Measurements from ENCODE around the gene ADARB2. TPM values are rescaled to one million over a fixed set of nuclear protein-coding genes. Genes with fewer than 3 reads are reported as not detected.

Gene ADARB2
- total RNA-seq, 1 donor from 2014 or later = 0.08 TPM

DNA sequence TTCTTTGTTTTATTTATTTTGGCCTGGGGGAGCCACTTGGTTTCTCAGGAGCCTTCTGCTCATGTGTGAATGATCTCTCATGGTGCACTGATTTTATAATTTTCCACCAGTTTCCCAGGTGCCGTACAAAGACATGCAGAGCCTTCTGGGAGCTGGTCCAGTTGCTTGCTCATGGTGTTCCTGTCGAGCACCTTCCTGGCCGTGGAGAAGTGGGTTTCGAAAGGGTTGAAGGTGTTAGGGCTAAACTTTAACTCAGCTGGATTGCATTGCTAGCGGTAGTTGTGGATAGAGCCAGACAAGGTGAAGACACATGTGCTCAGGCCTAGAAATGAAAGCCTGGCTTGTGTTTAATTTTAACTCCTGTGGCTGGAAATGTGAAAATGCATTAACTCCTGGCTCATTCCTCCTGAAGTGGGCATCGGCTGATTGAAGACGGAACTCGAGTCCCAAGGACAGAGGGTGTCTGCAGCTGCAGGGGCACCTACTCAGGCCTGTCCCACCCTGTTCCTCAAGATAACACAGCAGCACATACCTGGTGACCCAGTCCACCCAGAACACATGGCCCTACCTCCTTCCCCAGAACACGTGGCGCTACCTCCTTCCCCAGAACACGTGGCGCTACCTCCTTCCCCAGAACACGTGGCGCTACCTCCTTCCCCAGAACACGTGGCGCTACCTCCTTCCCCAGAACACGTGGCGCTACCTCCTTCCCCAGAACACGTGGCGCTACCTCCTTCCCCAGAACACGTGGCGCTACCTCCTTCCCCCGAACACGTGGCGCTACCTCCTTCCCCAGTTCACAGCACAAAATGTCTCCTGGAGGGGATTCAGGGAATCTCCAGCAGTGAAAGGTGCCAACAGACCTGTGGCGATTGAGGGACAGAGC lies 547.9 kb downstream of the ADARB2 start:
- Histone ChIP-seq H3K27me3 (ENCODE audit: control insufficient read depth, insufficient read depth, low read length) (no peaks in the 10 kb centered on the region), H3K36me3 (ENCODE audit: control insufficient read depth, insufficient read depth, low read length) (no peaks in the 10 kb centered on the region), H3K4me3 (ENCODE audit: low read depth, low read length) (no peak overlapping the region)
- DNase-seq (ENCODE audit: low read depth) = no peak
- TF ChIP-seq, protein P1, sequence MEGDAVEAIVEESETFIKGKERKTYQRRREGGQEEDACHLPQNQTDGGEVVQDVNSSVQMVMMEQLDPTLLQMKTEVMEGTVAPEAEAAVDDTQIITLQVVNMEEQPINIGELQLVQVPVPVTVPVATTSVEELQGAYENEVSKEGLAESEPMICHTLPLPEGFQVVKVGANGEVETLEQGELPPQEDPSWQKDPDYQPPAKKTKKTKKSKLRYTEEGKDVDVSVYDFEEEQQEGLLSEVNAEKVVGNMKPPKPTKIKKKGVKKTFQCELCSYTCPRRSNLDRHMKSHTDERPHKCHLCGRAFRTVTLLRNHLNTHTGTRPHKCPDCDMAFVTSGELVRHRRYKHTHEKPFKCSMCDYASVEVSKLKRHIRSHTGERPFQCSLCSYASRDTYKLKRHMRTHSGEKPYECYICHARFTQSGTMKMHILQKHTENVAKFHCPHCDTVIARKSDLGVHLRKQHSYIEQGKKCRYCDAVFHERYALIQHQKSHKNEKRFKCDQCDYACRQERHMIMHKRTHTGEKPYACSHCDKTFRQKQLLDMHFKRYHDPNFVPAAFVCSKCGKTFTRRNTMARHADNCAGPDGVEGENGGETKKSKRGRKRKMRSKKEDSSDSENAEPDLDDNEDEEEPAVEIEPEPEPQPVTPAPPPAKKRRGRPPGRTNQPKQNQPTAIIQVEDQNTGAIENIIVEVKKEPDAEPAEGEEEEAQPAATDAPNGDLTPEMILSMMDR (IDR thresholded peaks at IDR 0.05; ENCODE audit: insufficient read depth, low read length, poor library complexity, severe bottlenecking) = no peak

DNA sequence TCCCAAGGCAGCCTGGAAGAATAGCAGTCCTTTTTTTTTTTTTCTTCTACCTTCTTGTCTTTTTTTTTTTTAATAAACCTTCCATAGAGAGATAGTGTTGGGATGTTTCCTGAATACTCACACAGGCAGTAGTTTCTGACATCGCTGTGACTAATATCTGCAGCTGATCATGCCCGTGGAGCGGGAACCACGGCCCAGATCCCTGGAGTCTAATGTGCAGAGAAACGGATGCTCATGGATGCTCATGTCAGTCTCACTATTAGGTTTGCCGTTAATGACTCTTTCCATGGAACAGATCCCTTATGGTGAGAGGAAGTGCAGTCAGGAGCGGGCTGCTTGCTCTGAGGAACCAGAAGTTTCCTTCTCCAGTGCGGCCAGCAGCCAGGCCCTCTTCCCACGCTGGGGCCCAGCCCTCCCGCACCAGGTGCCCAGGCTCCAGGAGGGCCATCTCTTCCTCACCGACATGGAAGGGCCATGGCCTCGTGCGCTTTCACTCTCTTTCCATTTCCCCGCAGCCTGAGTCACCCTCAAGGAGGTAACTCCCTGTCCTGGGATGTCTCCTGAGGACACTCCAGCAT lies 548.7 kb downstream of the ADARB2 start:
- TF ChIP-seq, protein P1 (IDR thresholded peaks at IDR 0.05; ENCODE audit: insufficient read depth, low read length, poor library complexity, severe bottlenecking) = no peak
- Histone ChIP-seq H3K36me3 (ENCODE audit: control insufficient read depth, insufficient read depth, low read length) (no peaks in the 10 kb centered on the region), H3K27me3 (ENCODE audit: control insufficient read depth, insufficient read depth, low read length) (no peaks in the 10 kb centered on the region), H3K4me3 (ENCODE audit: low read depth, low read length) (no peak overlapping the region)
- DNase-seq (ENCODE audit: low read depth) = no peak

DNA sequence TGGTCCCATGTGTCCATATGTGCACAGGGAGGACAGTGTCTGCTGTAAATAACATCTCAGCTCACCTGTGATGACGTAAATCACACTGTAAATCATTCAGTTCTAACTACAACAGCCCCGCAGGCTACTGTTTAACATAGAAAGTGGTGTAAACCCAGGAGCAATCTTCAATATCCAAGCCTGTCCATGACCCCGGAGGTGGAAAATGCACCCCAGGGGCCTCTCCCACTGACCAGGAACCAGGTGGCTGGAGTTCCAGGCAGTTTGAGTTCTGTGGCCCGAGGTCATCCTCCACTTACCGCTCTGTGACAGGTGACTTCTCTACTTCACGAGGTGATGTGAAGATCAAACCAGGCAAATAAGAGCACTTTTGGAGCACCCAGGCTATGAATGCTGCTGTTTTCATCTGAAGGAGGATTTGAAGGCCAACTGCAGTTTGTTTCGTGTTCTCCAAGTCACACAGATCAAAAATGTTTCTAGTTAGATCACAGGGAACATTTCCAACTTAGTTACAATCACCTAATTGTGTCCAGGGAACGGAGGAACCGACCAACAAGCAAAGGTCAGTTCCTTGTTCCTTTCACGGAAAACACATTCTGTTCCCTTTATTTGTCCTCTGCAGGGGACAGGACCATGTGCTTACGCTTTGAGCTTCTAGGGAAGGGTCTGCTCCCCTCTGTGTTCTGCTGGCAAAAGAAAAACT lies 549.3 kb downstream of the ADARB2 start:
- Histone ChIP-seq H3K27me3 (ENCODE audit: control insufficient read depth, insufficient read depth, low read length) (peaks cover 4% of the 10 kb centered on the region), H3K4me3 (ENCODE audit: low read depth, low read length) (no peak overlapping the region), H3K36me3 (ENCODE audit: control insufficient read depth, insufficient read depth, low read length) (no peaks in the 10 kb centered on the region)
- DNase-seq (ENCODE audit: low read depth) = no peak
- TF ChIP-seq, protein P1 (IDR thresholded peaks at IDR 0.05; ENCODE audit: insufficient read depth, low read length, poor library complexity, severe bottlenecking) = no peak

DNA sequence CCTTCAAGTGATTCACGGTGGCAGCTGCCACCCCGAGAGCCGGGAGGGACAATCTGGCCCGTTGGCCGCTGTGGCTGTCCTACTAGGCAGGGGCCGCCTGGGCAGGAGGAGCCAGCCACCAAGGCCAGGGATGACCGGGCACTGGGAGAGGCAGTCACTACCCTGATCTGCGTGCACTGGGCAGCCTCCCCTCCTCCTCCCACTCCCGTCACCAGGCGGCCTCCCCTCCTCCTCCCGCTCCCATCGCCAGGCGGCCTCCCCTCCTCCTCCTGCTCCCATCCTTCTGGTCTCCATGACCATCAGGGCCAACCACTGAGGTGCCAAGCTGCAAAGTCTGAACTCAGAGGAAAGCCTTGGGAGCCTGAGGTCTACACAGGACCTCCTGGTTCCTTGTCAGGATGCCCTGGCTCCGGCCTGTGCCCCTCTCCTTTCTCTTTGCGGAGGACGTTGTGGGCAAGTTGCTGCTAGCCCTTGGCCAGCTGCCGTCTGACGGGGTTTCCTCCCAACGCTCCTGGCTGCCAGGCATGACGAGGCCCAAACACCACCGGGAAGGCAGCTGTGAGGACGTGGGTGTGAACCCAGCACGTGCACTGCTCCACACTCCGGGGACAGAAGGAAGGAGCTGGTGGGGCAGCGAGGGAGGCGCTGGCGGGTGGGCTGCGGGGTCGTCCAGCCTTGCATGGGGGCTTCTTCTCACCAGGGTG lies 550.0 kb downstream of the ADARB2 start:
- H3K27me3 ChIP-seq (ENCODE audit: control insufficient read depth, insufficient read depth, low read length) = peaks cover 7% of the 10 kb centered on the region
- no peak for DNase-seq (ENCODE audit: low read depth)
- H3K4me3 ChIP-seq (ENCODE audit: low read depth, low read length) = no peak overlapping the region
- TF ChIP-seq, protein P1 (IDR thresholded peaks at IDR 0.05; ENCODE audit: insufficient read depth, low read length, poor library complexity, severe bottlenecking) = no peak
- no peaks in the 10 kb centered on the region for H3K36me3 ChIP-seq (ENCODE audit: control insufficient read depth, insufficient read depth, low read length)

DNA sequence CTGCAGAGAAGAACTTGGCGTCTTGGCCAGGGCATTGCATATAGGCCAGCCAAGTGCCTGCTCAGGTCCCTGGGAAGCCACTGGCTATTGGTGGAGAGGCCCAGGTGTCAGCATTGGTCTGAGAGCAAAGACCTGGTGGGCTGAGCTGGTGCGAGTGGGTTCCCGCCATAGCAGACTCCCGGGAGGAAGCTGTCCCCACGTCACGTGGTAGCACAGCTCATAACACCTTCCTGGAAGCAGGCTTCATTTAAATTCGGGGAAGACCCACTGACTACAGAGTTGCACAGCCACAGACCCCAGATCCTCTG lies 550.7 kb downstream of the ADARB2 start:
- DNase-seq (ENCODE audit: low read depth) = no peak
- H3K27me3 ChIP-seq (ENCODE audit: control insufficient read depth, insufficient read depth, low read length) = peaks cover 7% of the 10 kb centered on the region
- TF ChIP-seq, protein P1 (IDR thresholded peaks at IDR 0.05; ENCODE audit: insufficient read depth, low read length, poor library complexity, severe bottlenecking) = no peak

More for the DNA sequence above, 550.7 kb downstream of the ADARB2 start:
- Histone ChIP-seq H3K4me3 (ENCODE audit: low read depth, low read length) (no peak overlapping the region), H3K36me3 (ENCODE audit: control insufficient read depth, insufficient read depth, low read length) (no peaks in the 10 kb centered on the region)

All from kidney epithelial cell (primary cell).